Measurements from ENCODE around the gene ANKRD18A.

The ANKRD18A gene

GRCh38 chr9:38620483-38621433 is at the start of gene ANKRD18A:
TSS of gene ANKRD18A (minus strand) at chr9:38620596. CDS start at chr9:38620285, 311 bp downstream.
- peak; percentile 54 for DNase-seq (ENCODE audit: insufficient read length, low spot score)
- no peak for FAIRE-seq

GRCh38 chr9:38668791-38669466 is 48.5 kb upstream of the ANKRD18A start:
- DNase-seq (ENCODE audit: insufficient read length, low spot score) (no peak), FAIRE-seq (no peak)

GRCh38 chr9:38662763-38663593 is 42.6 kb upstream of the ANKRD18A start:
- no peak for DNase-seq (ENCODE audit: insufficient read length, low spot score)
- no peak for FAIRE-seq

GRCh38 chr9:38659538-38659937 is 39.1 kb upstream of the ANKRD18A start:
- DNase-seq (ENCODE audit: insufficient read length, low spot score) (no peak), FAIRE-seq (no peak)

GRCh38 chr9:38656896-38657295 is 36.5 kb upstream of the ANKRD18A start:
- no peak for DNase-seq (ENCODE audit: insufficient read length, low spot score)
- FAIRE-seq: no peak

- no peak for FAIRE-seq
- DNase-seq (ENCODE audit: insufficient read length, low spot score): no peak
Measured at GRCh38 chr9:38652486-38652885, 32.1 kb upstream of the ANKRD18A start.

- FAIRE-seq: no peak
- no peak for DNase-seq (ENCODE audit: insufficient read length, low spot score)
Measured at GRCh38 chr9:38652044-38652443, 31.6 kb upstream of the ANKRD18A start.

GRCh38 chr9:38651400-38652042 is 31.1 kb upstream of the ANKRD18A start:
- no peak for FAIRE-seq
- no peak for DNase-seq (ENCODE audit: insufficient read length, low spot score)

- FAIRE-seq: no peak
- no peak for DNase-seq (ENCODE audit: insufficient read length, low spot score)
Measured at GRCh38 chr9:38650564-38650963, 30.2 kb upstream of the ANKRD18A start.

GRCh38 chr9:38649731-38650363 is 29.5 kb upstream of the ANKRD18A start:
- DNase-seq (ENCODE audit: insufficient read length, low spot score): no peak
- no peak for FAIRE-seq

- DNase-seq (ENCODE audit: insufficient read length, low spot score) (no peak), FAIRE-seq (no peak)
Measured at GRCh38 chr9:38644601-38645000, 24.2 kb upstream of the ANKRD18A start.

- FAIRE-seq (no peak), DNase-seq (ENCODE audit: insufficient read length, low spot score) (no peak)
Measured at GRCh38 chr9:38643815-38644173, 23.4 kb upstream of the ANKRD18A start.

- FAIRE-seq (no peak), DNase-seq (ENCODE audit: insufficient read length, low spot score) (no peak)
Measured at GRCh38 chr9:38642951-38643814, 22.8 kb upstream of the ANKRD18A start.

- DNase-seq (ENCODE audit: insufficient read length, low spot score) (peak; percentile 40), FAIRE-seq (no peak)
Measured at GRCh38 chr9:38641985-38642864, 21.8 kb upstream of the ANKRD18A start.

GRCh38 chr9:38641142-38641541 is 20.7 kb upstream of the ANKRD18A start:
- no peak for FAIRE-seq

GRCh38 chr9:38639577-38639940 is 19.2 kb upstream of the ANKRD18A start:
- FAIRE-seq: no peak
- no peak for DNase-seq (ENCODE audit: insufficient read length, low spot score)

More at GRCh38 chr9:38641142-38641541, 20.7 kb upstream of the ANKRD18A start:
- DNase-seq (ENCODE audit: insufficient read length, low spot score): no peak

- FAIRE-seq: no peak
- no peak for DNase-seq (ENCODE audit: insufficient read length, low spot score)
Measured at GRCh38 chr9:38638881-38639576, 18.6 kb upstream of the ANKRD18A start.

- FAIRE-seq (no peak), DNase-seq (ENCODE audit: insufficient read length, low spot score) (no peak)
Measured at GRCh38 chr9:38634315-38634714, 13.9 kb upstream of the ANKRD18A start.
